HCT116 (cell line): Measurements from ENCODE around the gene FAM193B.

Experiments
- CEBPB ChIP-seq: IDR thresholded peaks from 2 replicates; pipeline ENCODE4 v1.6.1; 2012; ENCODE audit warnings: low read depth
- EZH2 ChIP-seq: fragments of 200-600 bp; sonication (generic); IDR thresholded peaks from 2 replicates; pipeline ENCODE4 v1.6.1; 2017; ENCODE audit warnings: antibody characterized with exemption, mixed run types
- POLR2AphosphoS5 ChIP-seq: IDR thresholded peaks from 2 replicates; pipeline ENCODE4 v1.6.1; 2011; ENCODE audit warnings: mild to moderate bottlenecking, low read depth, low read length, moderate library complexity
- SIN3A ChIP-seq: IDR thresholded peaks from 2 replicates; pipeline ENCODE4 v1.6.1; 2012; ENCODE audit warnings: low read depth
- SRF ChIP-seq: IDR thresholded peaks from 2 replicates; pipeline ENCODE4 v1.6.1; 2012; ENCODE audit warnings: low read depth
- ZBTB33 ChIP-seq: IDR thresholded peaks from 2 replicates; pipeline ENCODE4 v1.6.1; 2011; ENCODE audit warnings: mild to moderate bottlenecking, low read length, moderate library complexity; ENCODE audit not compliant: insufficient replicate concordance; ENCODE audit errors: extremely low read depth
- ZFX ChIP-seq: fragments of 450-650 bp; IDR thresholded peaks from 2 replicates; pipeline ENCODE4 v1.6.1; 2017
- ZNF274 ChIP-seq: fragments of 200-500 bp; sonication (Bioruptor generic); IDR thresholded peaks from 2 replicates; pipeline ENCODE4 v1.6.1; 2014; ENCODE audit warnings: mild to moderate bottlenecking, low read depth, low read length, inconsistent platforms
- TF ChIP-seq, protein P1 (sequence below), 3 experiments: fragments of 200-600 bp in 1 of 3; sonication (generic) in 1 of 3; IDR thresholded peaks in 2 of 3; conservative IDR thresholded peaks in 1 of 3; 2 replicates each; pipeline ENCODE4 v1.5.1; 2012 to 2017; ENCODE audit warnings: low read depth in 2 of 3, low read length in 2 of 3, antibody characterized with exemption in 1 of 3, borderline replicate concordance in 1 of 3, control low read depth in 1 of 3, mild to moderate bottlenecking in 1 of 3, mixed read lengths in 1 of 3, mixed run types in 1 of 3, moderate library complexity in 1 of 3; ENCODE audit not compliant: insufficient read depth in 1 of 3
- TF ChIP-seq, protein P2 (sequence below): IDR thresholded peaks from 2 replicates; pipeline ENCODE4 v1.6.1; 2012; ENCODE audit warnings: low read depth

DNA sequence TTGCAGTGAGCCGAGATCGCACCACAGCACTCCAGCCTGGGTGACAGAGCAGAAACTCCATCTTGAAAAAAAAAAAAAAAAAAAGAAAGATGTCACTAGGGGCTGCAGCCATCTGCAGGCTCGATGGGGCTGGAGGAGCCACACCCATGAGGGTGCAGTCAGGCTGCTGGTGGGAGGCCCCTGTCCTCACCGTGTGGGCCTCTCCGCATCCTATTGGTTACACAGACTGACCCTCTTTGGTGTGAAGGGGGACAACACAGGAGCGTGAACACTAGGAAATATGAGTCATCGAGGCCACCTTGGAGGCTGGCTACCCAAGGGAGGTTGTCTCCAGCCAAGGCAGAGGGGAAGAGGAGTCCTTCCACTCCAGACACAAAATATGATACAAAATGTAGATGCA is 14.0 kb upstream of the FAM193B start:
- TF ChIP-seq SIN3A (no peak), EZH2 (no peak), POLR2AphosphoS5 (no peak), CEBPB (no peak), ZFX (no peak), ZBTB33 (no peak), ZNF274 (no peak), SRF (no peak)
- TF ChIP-seq, protein P1, sequence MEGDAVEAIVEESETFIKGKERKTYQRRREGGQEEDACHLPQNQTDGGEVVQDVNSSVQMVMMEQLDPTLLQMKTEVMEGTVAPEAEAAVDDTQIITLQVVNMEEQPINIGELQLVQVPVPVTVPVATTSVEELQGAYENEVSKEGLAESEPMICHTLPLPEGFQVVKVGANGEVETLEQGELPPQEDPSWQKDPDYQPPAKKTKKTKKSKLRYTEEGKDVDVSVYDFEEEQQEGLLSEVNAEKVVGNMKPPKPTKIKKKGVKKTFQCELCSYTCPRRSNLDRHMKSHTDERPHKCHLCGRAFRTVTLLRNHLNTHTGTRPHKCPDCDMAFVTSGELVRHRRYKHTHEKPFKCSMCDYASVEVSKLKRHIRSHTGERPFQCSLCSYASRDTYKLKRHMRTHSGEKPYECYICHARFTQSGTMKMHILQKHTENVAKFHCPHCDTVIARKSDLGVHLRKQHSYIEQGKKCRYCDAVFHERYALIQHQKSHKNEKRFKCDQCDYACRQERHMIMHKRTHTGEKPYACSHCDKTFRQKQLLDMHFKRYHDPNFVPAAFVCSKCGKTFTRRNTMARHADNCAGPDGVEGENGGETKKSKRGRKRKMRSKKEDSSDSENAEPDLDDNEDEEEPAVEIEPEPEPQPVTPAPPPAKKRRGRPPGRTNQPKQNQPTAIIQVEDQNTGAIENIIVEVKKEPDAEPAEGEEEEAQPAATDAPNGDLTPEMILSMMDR (IDR thresholded peaks at IDR 0.05 in 2 of 3, conservative IDR thresholded peaks at IDR 0.05 in 1 of 3; ENCODE audit: borderline replicate concordance in 1 of 3, insufficient read depth in 1 of 3, low read depth in 2 of 3, low read length in 2 of 3) = no peak
- TF ChIP-seq, protein P2, sequence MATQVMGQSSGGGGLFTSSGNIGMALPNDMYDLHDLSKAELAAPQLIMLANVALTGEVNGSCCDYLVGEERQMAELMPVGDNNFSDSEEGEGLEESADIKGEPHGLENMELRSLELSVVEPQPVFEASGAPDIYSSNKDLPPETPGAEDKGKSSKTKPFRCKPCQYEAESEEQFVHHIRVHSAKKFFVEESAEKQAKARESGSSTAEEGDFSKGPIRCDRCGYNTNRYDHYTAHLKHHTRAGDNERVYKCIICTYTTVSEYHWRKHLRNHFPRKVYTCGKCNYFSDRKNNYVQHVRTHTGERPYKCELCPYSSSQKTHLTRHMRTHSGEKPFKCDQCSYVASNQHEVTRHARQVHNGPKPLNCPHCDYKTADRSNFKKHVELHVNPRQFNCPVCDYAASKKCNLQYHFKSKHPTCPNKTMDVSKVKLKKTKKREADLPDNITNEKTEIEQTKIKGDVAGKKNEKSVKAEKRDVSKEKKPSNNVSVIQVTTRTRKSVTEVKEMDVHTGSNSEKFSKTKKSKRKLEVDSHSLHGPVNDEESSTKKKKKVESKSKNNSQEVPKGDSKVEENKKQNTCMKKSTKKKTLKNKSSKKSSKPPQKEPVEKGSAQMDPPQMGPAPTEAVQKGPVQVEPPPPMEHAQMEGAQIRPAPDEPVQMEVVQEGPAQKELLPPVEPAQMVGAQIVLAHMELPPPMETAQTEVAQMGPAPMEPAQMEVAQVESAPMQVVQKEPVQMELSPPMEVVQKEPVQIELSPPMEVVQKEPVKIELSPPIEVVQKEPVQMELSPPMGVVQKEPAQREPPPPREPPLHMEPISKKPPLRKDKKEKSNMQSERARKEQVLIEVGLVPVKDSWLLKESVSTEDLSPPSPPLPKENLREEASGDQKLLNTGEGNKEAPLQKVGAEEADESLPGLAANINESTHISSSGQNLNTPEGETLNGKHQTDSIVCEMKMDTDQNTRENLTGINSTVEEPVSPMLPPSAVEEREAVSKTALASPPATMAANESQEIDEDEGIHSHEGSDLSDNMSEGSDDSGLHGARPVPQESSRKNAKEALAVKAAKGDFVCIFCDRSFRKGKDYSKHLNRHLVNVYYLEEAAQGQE = no peak
